ENCODE measurements around the gene LARGE2. TPM values are rescaled to one million over a fixed set of nuclear protein-coding genes. Genes with fewer than 3 reads are reported as not detected.

The LARGE2 gene
- polyA plus RNA-seq, 1 donor (not counting 4 experiments of a cell fraction or from before 2014, with no cell fraction given), result 7.1 TPM

GRCh38 chr11:45931739-45932138, 9.3 kb downstream of the LARGE2 start:
- Histone ChIP-seq H3K27me3 (ENCODE audit: control insufficient read depth, extremely low read depth, insufficient read depth, low read length) (no peaks in the 10 kb centered on the region), H3K9me1 (ENCODE audit: control insufficient read depth, extremely low read depth, insufficient read depth, low read length) (peaks cover 2% of the 10 kb centered on the region), H3K79me2 (ENCODE audit: control insufficient read depth, insufficient read depth, low read length) (no peaks in the 10 kb centered on the region), H3K9ac (ENCODE audit: control insufficient read depth, extremely low read depth, insufficient read depth, low read length) (peak overlapping the region; percentile 56), H3K9me3 (ENCODE audit: control insufficient read depth, low read depth, low read length) (no peaks in the 10 kb centered on the region), H3K27ac (ENCODE audit: control insufficient read depth, insufficient read depth, low read length) (peak overlapping the region; percentile 78), H3K4me1 (ENCODE audit: control insufficient read depth, extremely low read depth, insufficient read depth, low read length) (peaks cover 78% of the 10 kb centered on the region), H4K20me1 (ENCODE audit: control insufficient read depth, extremely low read depth, insufficient read depth, low read length) (no peaks in the 10 kb centered on the region), H2AFZ (ENCODE audit: control insufficient read depth, low read length) (no peak overlapping the region), H3K4me3 (ENCODE audit: control insufficient read depth in 2 of 3, extremely low read depth in 1 of 3, insufficient read depth in 2 of 3, low read depth in 1 of 3, low read length in 3 of 3) (no peak overlapping the region), H3K4me2 (ENCODE audit: control insufficient read depth, extremely low read depth, insufficient read depth, low read depth, low read length) (peak overlapping the region; percentile 53), H3K36me3 (ENCODE audit: control insufficient read depth in 2 of 2, extremely low read depth in 1 of 2, insufficient read depth in 2 of 2, low read length in 2 of 2) (peaks cover 5 to 13% of the 10 kb centered on the region in 2 experiments)
- DNase-seq (ENCODE audit: low read depth, low spot score), result no peak
- dilution Hi-C loops (cut with MboI; ENCODE audit: extremely low pct_ligation_motif_present, low sequenced_read_pairs), result no loop called here
- FAIRE-seq, result no peak
- no peak for TF ChIP-seq EZH2 (IDR thresholded peaks at IDR 0.05; ENCODE audit: low read length)
- no peak for TF ChIP-seq CTCF (optimal IDR thresholded peaks at IDR 0.05 in 1 of 3, IDR thresholded peaks at IDR 0.05 in 1 of 3, conservative IDR thresholded peaks at IDR 0.05 in 1 of 3; ENCODE audit: extremely low read depth in 1 of 3, insufficient read depth in 2 of 3, low read length in 3 of 3)

DNA sequence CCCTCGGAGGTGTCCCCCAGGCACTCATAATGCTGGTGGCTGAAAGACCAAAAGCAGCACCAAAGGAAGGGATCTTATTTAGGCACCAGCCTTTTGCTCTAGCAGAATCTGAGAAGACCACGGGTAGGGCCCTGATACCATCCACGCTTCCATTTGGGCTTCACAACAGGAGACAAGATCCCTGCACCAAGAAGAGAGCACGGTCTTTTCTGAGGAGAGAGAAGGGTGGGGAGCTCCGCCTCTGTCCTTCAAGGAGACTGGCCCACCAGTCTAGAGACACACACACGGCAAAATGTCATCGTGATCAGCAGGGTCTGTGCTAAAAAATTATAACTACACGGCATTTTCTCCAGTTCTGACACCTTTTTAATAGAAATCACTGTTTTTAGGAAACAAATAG, 9.8 kb downstream of the LARGE2 start:
- H3K9ac ChIP-seq (ENCODE audit: control insufficient read depth, extremely low read depth, insufficient read depth, low read length), result peak overlapping the region; percentile 56
- no peak overlapping the region for H2AFZ ChIP-seq (ENCODE audit: control insufficient read depth, low read length)
- H3K9me3 ChIP-seq (ENCODE audit: control insufficient read depth, low read depth, low read length), result no peaks in the 10 kb centered on the region
- peaks cover 2% of the 10 kb centered on the region for H3K9me1 ChIP-seq (ENCODE audit: control insufficient read depth, extremely low read depth, insufficient read depth, low read length)
- H3K27me3 ChIP-seq (ENCODE audit: control insufficient read depth, extremely low read depth, insufficient read depth, low read length), result no peaks in the 10 kb centered on the region
- no peak for DNase-seq (ENCODE audit: low read depth, low spot score)
- peaks cover 6 to 12% of the 10 kb centered on the region in 2 experiments for H3K36me3 ChIP-seq (ENCODE audit: control insufficient read depth in 2 of 2, extremely low read depth in 1 of 2, insufficient read depth in 2 of 2, low read length in 2 of 2)
- peak overlapping the region; percentile 78 for H3K27ac ChIP-seq (ENCODE audit: control insufficient read depth, insufficient read depth, low read length)
- dilution Hi-C loops (cut with MboI; ENCODE audit: extremely low pct_ligation_motif_present, low sequenced_read_pairs), result no loop called here
- no peaks in the 10 kb centered on the region for H4K20me1 ChIP-seq (ENCODE audit: control insufficient read depth, extremely low read depth, insufficient read depth, low read length)
- H3K79me2 ChIP-seq (ENCODE audit: control insufficient read depth, insufficient read depth, low read length), result no peaks in the 10 kb centered on the region
- H3K4me1 ChIP-seq (ENCODE audit: control insufficient read depth, extremely low read depth, insufficient read depth, low read length), result peaks cover 78% of the 10 kb centered on the region
- no peak for FAIRE-seq
- peak overlapping the region; percentile 53 for H3K4me2 ChIP-seq (ENCODE audit: control insufficient read depth, extremely low read depth, insufficient read depth, low read depth, low read length)
- no peak for TF ChIP-seq EZH2 (IDR thresholded peaks at IDR 0.05; ENCODE audit: low read length)
- no peak for TF ChIP-seq CTCF (optimal IDR thresholded peaks at IDR 0.05 in 1 of 3, IDR thresholded peaks at IDR 0.05 in 1 of 3, conservative IDR thresholded peaks at IDR 0.05 in 1 of 3; ENCODE audit: extremely low read depth in 1 of 3, insufficient read depth in 2 of 3, low read length in 3 of 3)
- H3K4me3 ChIP-seq (ENCODE audit: control insufficient read depth in 2 of 3, extremely low read depth in 1 of 3, insufficient read depth in 2 of 3, low read depth in 1 of 3, low read length in 3 of 3), result no peak overlapping the region

All from keratinocyte (primary cell).